NCI-H2081 treated with DMSO at 0.1 percent for 48 hours (cell line): ENCODE measurements around the gene SNAP25.

ENCODE experiments used
- DNase-seq: peaks from one replicate; lab custom pipeline; 2025; lab: John Stamatoyannopoulos, UW

Gene SNAP25

GRCh38 chr20:10304471-10305046 is 85.9 kb downstream of the SNAP25 start:
- DNase-seq = no peak

- DNase-seq = no peak
Measured at GRCh38 chr20:10306440-10307358, 88.1 kb downstream of the SNAP25 start.

- DNase-seq = no peak
Measured at GRCh38 chr20:10307359-10307735, 88.7 kb downstream of the SNAP25 start.

GRCh38 chr20:10308652-10309051 is 90.0 kb downstream of the SNAP25 start:
- no peak for DNase-seq

GRCh38 chr20:10309326-10309725 is 90.7 kb downstream of the SNAP25 start:
- no peak for DNase-seq

- no peak for DNase-seq
Measured at GRCh38 chr20:10312111-10312510, 93.5 kb downstream of the SNAP25 start.

- no peak for DNase-seq
Measured at GRCh38 chr20:10313215-10313614, 94.6 kb downstream of the SNAP25 start.

- DNase-seq = no peak
Measured at GRCh38 chr20:10313701-10314100, 95.1 kb downstream of the SNAP25 start.

GRCh38 chr20:10314198-10314597 is 95.6 kb downstream of the SNAP25 start:
- no peak for DNase-seq

- DNase-seq = no peak
Measured at GRCh38 chr20:10315138-10315537, 96.5 kb downstream of the SNAP25 start.

- DNase-seq = no peak
Measured at GRCh38 chr20:10316582-10316981, 98.0 kb downstream of the SNAP25 start.

- DNase-seq = no peak
Measured at GRCh38 chr20:10318291-10319024, 99.8 kb downstream of the SNAP25 start.

- DNase-seq = no peak
Measured at GRCh38 chr20:10319855-10320254, 101.2 kb downstream of the SNAP25 start.

- no peak for DNase-seq
Measured at GRCh38 chr20:10321138-10321717, 102.6 kb downstream of the SNAP25 start.

- DNase-seq = no peak
Measured at GRCh38 chr20:10322073-10323012, 103.7 kb downstream of the SNAP25 start.

- no peak for DNase-seq
Measured at GRCh38 chr20:10323729-10324128, 105.1 kb downstream of the SNAP25 start.

GRCh38 chr20:10324198-10324847 is 105.7 kb downstream of the SNAP25 start:
- no peak for DNase-seq

- no peak for DNase-seq
Measured at GRCh38 chr20:10328897-10329255, 110.2 kb downstream of the SNAP25 start.

- DNase-seq = no peak
Measured at GRCh38 chr20:10329387-10330005, 110.9 kb downstream of the SNAP25 start.

GRCh38 chr20:10330071-10330470 is 111.4 kb downstream of the SNAP25 start:
- DNase-seq = no peak
